NCI-H748 (cell line): ENCODE results near the gene MAP3K2.

ENCODE experiments used
- DNase-seq: peaks from one replicate; lab custom pipeline; 2025; ENCODE audit not compliant: unreplicated experiment; lab: John Stamatoyannopoulos, UW

Gene MAP3K2

GRCh38 chr2:127308586-127309138 lies 79.1 kb downstream of the MAP3K2 start:
- no peak for DNase-seq

GRCh38 chr2:127305990-127306585 lies 81.7 kb downstream of the MAP3K2 start:
- DNase-seq, result no peak

- DNase-seq, result no peak
These were observed 85.6 kb downstream of the MAP3K2 start for GRCh38 chr2:127302168-127302567.

- peak; percentile 88 for DNase-seq
These were observed 93.8 kb downstream of the MAP3K2 start, which contains the start of gene ERCC3 for GRCh38 chr2:127293748-127294562. ERCC3 (minus strand) TSS chr2:127294144; CDS start chr2:127294081, 63 bp downstream.

- DNase-seq, result peak; percentile 20
These were observed 94.4 kb downstream of the MAP3K2 start for GRCh38 chr2:127293386-127293747.

DNA sequence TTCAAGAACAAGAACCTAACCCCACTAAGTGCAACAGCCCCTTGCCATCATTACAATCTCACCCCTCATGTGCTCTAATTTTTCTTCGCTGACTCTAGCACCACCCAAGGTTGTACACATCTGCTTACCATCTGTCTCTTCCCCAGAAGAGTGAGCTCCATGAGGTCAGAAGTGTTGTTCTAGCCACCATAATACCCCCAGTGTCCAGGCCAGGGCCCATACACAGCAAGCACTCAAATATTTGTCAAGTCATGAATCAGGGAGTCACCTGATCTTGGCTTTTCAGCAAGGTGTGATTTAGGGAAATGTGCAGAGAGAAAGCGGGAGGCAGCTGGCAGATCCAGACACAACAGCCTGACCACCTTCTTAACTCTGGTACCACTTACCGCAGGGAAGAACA lies 99.5 kb downstream of the MAP3K2 start:
- no peak for DNase-seq

- no peak for DNase-seq
These were observed 104.5 kb downstream of the MAP3K2 start for GRCh38 chr2:127283275-127283674.

GRCh38 chr2:127280693-127281092 lies 107.1 kb downstream of the MAP3K2 start:
- no peak for DNase-seq

GRCh38 chr2:127279781-127280180 lies 108.0 kb downstream of the MAP3K2 start:
- DNase-seq, result no peak

DNA sequence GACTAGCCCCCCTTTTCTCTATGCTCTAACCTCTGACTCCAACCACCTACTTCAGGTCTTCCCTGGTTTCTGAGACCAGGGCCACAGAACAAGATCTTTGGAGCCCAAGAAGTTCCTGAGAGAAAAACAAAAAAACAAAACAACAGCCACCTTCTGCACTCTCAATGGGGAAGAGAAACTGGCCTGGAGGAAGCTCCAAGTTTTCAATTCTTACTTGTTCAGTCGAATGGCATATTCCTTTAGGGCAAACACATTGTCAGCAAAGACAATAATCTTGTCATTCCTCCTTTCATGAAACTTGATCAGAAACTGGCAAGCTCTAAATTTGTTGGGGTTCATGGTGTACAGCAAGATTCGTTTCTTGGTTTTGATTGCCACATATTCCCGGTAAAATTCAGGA lies 108.8 kb downstream of the MAP3K2 start:
- no peak for DNase-seq

GRCh38 chr2:127277028-127277427 lies 110.7 kb downstream of the MAP3K2 start:
- no peak for DNase-seq

DNA sequence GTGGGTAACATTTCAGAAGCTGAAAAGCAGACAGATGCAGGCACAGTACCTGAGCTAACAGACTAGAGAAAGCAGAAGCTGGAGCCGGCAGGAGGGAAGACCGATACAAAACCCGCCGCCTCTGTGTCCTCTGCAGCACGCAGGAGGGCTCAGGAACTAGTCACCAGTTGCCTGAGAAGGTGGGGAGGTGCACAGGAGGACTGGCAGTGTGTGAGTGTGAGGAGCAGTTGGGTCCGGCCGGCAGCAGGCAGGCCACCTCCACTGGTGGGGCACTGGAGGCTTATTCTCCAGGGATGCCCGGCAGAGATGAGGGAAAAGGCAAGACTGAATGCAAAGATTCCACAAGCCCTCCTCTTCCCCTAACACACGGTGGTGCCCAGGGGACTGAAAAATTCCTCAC lies 112.0 kb downstream of the MAP3K2 start:
- no peak for DNase-seq

DNA sequence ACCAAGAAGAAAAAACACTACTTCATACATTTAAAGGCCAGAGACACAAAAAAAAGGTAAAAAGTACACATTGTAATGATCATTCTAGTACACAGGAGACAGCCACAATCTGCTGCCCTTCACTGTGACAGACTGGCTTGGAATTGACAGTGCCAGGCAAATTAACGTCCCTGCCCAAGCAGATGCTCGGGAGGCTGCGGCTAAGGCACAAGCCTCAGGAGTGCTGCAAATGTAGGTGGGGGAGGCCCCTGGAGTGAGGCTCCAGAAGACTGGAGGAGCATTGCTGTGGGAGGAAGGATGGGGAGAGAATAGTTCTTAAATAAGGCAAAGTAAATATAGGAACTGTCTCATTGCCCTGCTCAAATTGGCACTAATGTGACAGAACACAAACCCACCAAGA lies 112.4 kb downstream of the MAP3K2 start:
- DNase-seq, result no peak

GRCh38 chr2:127270663-127271062 lies 117.1 kb downstream of the MAP3K2 start:
- no peak for DNase-seq

GRCh38 chr2:127261804-127262406 lies 125.9 kb downstream of the MAP3K2 start:
- DNase-seq, result no peak

GRCh38 chr2:127259355-127259754 lies 128.4 kb downstream of the MAP3K2 start:
- no peak for DNase-seq

GRCh38 chr2:127256866-127257265 lies 130.9 kb downstream of the MAP3K2 start:
- DNase-seq, result no peak

DNA sequence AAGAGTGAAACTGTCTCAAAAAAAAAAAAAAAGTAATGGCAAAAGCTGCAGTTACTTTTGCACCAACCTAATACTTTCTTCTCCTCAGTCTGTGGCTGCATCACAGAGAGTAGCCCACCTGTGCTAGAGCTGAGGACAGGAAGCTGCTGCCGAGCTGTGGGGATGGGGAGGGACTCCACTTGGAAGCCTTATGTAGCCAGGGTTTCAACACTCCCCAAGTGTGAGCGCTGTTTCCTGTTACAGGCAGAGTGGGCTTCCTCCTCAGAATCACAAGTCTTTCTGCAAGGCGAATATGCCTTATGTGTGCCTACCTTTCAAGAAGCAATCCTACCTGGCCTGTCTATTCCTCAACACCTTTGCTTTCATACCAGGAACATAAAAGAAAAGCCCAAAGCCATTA lies 131.4 kb downstream of the MAP3K2 start:
- no peak for DNase-seq

- no peak for DNase-seq
These were observed 132.1 kb downstream of the MAP3K2 start for GRCh38 chr2:127255721-127256120.

DNA sequence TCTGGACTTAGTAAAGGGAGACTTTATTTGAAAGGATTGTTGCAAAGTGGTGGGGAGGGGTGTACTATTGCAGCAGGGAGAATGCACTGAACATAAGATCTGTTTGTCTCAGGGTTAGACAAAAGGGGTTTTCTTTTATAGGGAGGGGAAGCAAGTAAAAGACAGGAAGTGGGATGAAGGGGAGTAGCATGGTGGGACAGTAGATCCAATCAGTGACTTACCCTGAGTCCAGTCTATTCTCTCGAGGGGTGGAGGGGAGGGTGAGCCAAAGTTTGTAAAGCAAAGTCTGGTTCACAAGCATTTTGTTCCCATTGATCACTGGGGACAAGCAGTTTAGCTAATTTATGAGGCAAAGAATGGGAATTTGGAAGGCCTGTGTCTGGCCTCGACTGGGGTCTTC lies 132.6 kb downstream of the MAP3K2 start:
- DNase-seq, result no peak

- DNase-seq, result no peak
These were observed 133.3 kb downstream of the MAP3K2 start for GRCh38 chr2:127254386-127254981.
